Type B pancreatic cell (in vitro differentiated cells): ENCODE results near the gene TMEM203. TPM values are rescaled to one million over a fixed set of nuclear protein-coding genes. Genes with fewer than 3 reads are reported as not detected.

Source experiments
- DNase-seq: peaks from one replicate; pipeline ENCODE4 v3.0.0; 2021; ENCODE audit warnings: mixed read lengths; ENCODE audit not compliant: unreplicated experiment; ENCODE audit errors: extremely low spot score
- H3K27ac Mint-ChIP-seq: 2 replicates; pipeline ENCODE4 v1.8.0; 2021; ENCODE audit warnings: mild to moderate bottlenecking, mixed read lengths
- H3K27me3 Mint-ChIP-seq: 2 replicates; pipeline ENCODE4 v1.8.0; 2021; ENCODE audit warnings: mixed read lengths
- H3K36me3 Mint-ChIP-seq: 2 replicates; pipeline ENCODE4 v1.8.0; 2021; ENCODE audit warnings: mixed read lengths
- H3K4me1 Mint-ChIP-seq: one replicate; pipeline ENCODE4 v1.8.0; 2021; ENCODE audit warnings: mixed read lengths; ENCODE audit not compliant: unreplicated experiment
- H3K4me3 Mint-ChIP-seq: 2 replicates; pipeline ENCODE4 v1.8.0; 2021; ENCODE audit warnings: mild to moderate bottlenecking, mixed read lengths
- H3K9me3 Mint-ChIP-seq: 2 replicates; pipeline ENCODE4 v1.8.0; 2021; ENCODE audit warnings: mixed read lengths
- total RNA-seq: library from RNA; stranded (reverse); gene quantifications from 2 replicates; pipeline ENCODE4 v1.2.1, GENCODE V29; 2021; ENCODE audit warnings: low replicate concordance
- TF ChIP-seq, protein P1 (sequence below): fragments of 200-600 bp; sonication (generic); conservative IDR thresholded peaks from 2 replicates; pipeline ENCODE4 v1.5.0; 2021; ENCODE audit warnings: antibody characterized with exemption, mild to moderate bottlenecking

TMEM203 gene
- total RNA-seq, 1 donor from 2014 or later = 46.3 TPM

DNA sequence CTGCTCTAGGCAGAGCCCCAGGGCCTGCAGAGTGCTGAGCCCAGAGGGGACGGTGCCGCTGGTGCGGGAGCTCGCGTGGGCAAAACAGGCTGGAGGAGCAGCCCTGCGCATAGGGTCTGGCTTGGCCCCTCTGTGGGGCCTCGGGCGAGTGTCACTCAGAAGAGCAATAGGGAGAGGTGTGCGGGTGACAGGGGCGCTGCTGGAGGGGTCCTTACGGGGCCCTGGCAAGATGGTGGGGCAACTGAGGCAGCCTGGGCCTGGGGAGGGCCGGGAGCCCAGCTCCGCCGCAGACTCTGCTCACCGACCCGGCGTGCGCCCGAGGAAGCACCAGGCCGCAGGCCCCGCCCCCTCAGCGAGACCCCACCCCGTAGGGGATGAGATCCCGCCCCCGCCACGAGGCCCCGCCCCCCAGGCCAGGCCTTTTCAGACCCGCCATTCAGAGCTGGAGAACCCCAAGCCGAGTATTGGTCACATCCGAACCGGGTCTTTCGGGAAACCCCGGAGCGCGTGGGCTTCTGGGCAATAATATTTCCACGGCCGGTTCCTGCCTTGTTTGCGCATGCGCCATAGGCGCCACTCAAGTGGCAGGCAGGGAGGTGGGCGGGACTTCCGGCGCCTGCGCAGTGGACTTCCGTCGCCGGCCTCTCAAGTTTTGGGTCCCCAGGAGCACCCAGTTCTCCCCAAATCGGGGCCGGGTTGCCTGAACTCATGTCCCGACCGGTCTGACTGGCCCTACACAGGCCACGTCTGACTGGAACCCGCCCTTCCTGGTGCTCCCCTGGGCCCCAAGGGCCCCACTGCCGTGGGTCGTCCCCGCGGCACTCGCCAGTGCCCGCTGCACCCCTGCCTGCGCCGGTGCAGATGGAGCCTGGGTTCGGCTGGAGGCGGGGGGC, 17.9 kb upstream of the TMEM203 start:
- peaks cover 5% of the 10 kb centered on the region for H3K4me1 Mint-ChIP-seq
- peak; percentile 97 for DNase-seq
- H3K36me3 Mint-ChIP-seq = no peaks in the 10 kb centered on the region
- TF ChIP-seq, protein P1, sequence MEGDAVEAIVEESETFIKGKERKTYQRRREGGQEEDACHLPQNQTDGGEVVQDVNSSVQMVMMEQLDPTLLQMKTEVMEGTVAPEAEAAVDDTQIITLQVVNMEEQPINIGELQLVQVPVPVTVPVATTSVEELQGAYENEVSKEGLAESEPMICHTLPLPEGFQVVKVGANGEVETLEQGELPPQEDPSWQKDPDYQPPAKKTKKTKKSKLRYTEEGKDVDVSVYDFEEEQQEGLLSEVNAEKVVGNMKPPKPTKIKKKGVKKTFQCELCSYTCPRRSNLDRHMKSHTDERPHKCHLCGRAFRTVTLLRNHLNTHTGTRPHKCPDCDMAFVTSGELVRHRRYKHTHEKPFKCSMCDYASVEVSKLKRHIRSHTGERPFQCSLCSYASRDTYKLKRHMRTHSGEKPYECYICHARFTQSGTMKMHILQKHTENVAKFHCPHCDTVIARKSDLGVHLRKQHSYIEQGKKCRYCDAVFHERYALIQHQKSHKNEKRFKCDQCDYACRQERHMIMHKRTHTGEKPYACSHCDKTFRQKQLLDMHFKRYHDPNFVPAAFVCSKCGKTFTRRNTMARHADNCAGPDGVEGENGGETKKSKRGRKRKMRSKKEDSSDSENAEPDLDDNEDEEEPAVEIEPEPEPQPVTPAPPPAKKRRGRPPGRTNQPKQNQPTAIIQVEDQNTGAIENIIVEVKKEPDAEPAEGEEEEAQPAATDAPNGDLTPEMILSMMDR = no peak
- peak overlapping the region; percentile 81 for H3K27ac Mint-ChIP-seq
- no peaks in the 10 kb centered on the region for H3K9me3 Mint-ChIP-seq
- H3K27me3 Mint-ChIP-seq = peaks cover 3% of the 10 kb centered on the region
- H3K4me3 Mint-ChIP-seq = peak overlapping the region; percentile 86

DNA sequence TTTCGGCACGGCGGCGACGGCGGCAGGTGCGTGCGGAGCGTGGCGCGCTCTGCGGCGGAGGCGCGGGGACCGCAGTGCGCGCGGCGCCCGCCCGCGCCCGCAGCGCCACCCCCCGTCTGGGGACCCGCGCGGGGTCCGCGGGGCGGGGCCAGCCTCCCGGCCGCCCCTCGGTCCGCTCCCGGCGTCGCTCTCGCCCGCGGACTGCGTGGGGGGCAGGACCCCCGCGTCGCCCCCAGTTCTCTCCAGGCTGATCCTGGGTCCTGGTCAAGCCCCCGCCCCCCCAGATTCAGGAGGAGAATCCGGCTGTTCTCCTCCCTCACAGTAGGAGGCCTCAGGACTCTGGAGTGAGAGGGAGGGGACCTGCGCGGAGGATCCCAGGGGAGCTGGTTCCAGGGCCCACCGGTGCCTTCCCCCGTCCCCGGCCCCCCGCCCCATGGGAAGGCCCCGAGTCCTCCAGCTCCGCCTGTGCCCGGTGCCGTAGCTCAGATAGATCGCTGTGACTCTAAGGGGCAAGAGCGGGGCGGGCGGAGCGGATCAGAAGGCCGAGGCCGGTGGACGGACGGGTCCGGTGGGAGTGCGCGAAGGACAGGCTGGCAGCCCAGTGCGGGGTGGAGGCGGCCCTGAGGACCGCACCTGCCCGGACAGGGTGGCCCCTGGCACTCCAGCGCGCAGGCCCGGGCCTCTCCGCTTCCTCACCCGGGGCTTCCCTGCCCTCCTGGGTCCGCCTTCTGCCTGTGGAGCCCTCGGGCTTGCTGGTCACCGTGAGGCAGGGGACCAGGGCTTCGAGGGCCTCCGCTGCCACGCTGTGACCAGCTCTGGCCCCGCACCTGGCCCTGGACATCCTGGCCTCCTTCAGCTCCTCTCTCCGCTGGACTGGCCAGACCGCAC, 17.0 kb upstream of the TMEM203 start, which contains the start of gene RNF208:
TSS of gene RNF208 (minus strand) at position 51 of the 888 bp plus-strand sequence. CDS start 1,028 bp downstream, outside the sequence.
- H3K4me1 Mint-ChIP-seq = peaks cover 1% of the 10 kb centered on the region
- TF ChIP-seq, protein P1 = no peak
- H3K4me3 Mint-ChIP-seq = peak within 1 kb of the TSS; percentile 86
- no peak for DNase-seq
- peak within 1 kb of the TSS; percentile 81 for H3K27ac Mint-ChIP-seq
- H3K9me3 Mint-ChIP-seq = no peaks in the 10 kb centered on the region
- no peaks in the 10 kb centered on the region for H3K36me3 Mint-ChIP-seq
- peaks cover under 1% of the 10 kb centered on the region for H3K27me3 Mint-ChIP-seq

DNA sequence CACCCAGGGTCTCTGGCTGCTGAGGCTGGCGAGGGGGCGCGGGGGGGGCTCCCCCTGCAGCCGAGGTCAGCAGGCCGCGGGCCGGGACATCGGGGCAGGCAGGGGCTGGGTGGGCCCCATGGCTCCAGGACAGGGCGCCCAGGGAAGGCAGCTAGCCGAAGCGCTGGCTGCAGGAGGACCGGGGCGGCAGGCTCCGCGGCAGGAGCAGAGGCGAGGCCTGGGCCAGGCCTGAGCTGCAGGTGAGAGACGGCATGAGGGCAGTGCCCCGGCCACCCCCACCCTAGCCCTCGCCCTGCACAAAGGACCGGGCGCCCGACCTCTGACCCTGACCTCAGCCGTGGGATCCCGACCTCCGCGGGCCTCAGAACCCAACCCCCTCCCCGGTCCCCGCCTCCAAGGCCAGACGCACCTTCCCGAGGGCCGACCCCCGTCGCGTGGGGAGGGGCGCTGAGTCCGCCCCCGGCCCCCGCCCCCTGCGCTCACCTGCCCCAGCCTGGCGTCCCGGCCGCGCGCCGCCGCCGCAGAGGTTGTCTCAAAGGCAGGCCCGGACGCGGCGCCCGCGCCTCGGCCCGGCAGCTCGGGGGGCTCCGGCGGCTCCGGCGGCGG, 16.2 kb upstream of the TMEM203 start:
- H3K9me3 Mint-ChIP-seq = no peaks in the 10 kb centered on the region
- DNase-seq = no peak
- no peaks in the 10 kb centered on the region for H3K27me3 Mint-ChIP-seq
- peaks cover 3% of the 10 kb centered on the region for H3K4me1 Mint-ChIP-seq
- H3K27ac Mint-ChIP-seq = no peak overlapping the region
- no peaks in the 10 kb centered on the region for H3K36me3 Mint-ChIP-seq
- no peak overlapping the region for H3K4me3 Mint-ChIP-seq
- TF ChIP-seq, protein P1 = no peak

DNA sequence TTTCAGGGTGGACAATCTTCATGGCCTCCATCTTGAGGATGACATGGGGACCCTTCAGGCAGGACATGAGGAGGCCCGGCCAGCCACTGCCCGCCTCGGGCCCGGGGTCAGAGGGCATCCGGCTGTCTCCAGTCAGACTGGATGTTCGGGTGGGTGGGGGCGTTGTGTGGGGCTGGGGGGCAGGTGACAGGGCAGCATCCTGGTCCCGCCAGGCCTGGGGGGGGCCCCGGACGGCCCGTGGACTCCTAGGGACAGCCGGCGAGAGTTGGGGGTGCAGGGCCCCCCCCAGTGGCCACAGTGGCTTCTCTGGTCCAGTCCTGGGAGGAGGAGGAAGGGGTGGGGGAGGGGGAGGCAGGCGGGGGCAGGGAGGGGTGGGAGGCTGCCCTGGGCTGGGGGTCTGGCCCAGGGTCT, 15.7 kb upstream of the TMEM203 start:
- H3K4me1 Mint-ChIP-seq = peaks cover 3% of the 10 kb centered on the region
- TF ChIP-seq, protein P1 = no peak
- no peak for DNase-seq
- H3K4me3 Mint-ChIP-seq = peak overlapping the region; percentile 39
- H3K9me3 Mint-ChIP-seq = no peaks in the 10 kb centered on the region
- H3K27ac Mint-ChIP-seq = no peak overlapping the region
- H3K27me3 Mint-ChIP-seq = no peaks in the 10 kb centered on the region
- H3K36me3 Mint-ChIP-seq = no peaks in the 10 kb centered on the region
